Thoracic aorta (tissue), 2 donors: Measurements from ENCODE around the gene NMU. TPM values are rescaled to one million over a fixed set of nuclear protein-coding genes. Genes with fewer than 3 reads are reported as not detected.

Experiments
- ATAC-seq: fragments of 150-250 bp; one replicate; pipeline ENCODE4 v1.8.0; 2017; ENCODE audit warnings: low read depth; ENCODE audit not compliant: insufficient number of reproducible peaks, low FRiP score
- DNase-seq: peaks from one replicate; pipeline ENCODE4 v3.0.0-alpha.2; 2020; ENCODE audit warnings: low spot score
- H3K27ac ChIP-seq, 2 donors: fragments of 200-600 bp; sonication (generic); 1 replicate in 1 of 2; 2 replicates in 1 of 2; pipeline ENCODE4 v1.5.1; 2016; ENCODE audit warnings: mild to moderate bottlenecking in 2 of 2, moderate library complexity in 2 of 2
- H3K27me3 ChIP-seq: fragments of 200-600 bp; sonication (generic); replicated peaks from 2 replicates; pipeline ENCODE4 v1.6.0; 2016; ENCODE audit warnings: mild to moderate bottlenecking; ENCODE audit not compliant: insufficient read depth
- H3K36me3 ChIP-seq: fragments of 200-600 bp; sonication (generic); one replicate; pipeline ENCODE4 v1.5.1; 2016
- H3K4me1 ChIP-seq, 2 donors: fragments of 200-600 bp; sonication (generic); 1 replicate in 1 of 2; 2 replicates in 1 of 2; pipeline versions ENCODE4 v1.5.1 to v1.6.0; 2016; ENCODE audit warnings: low read depth in 2 of 2, mild to moderate bottlenecking in 1 of 2; ENCODE audit not compliant: control insufficient read depth in 1 of 2
- H3K4me3 ChIP-seq: fragments of 200-600 bp; sonication (generic); 2 replicates; pipeline ENCODE4 v1.5.1; 2016; ENCODE audit warnings: mild to moderate bottlenecking
- H3K9me3 ChIP-seq: fragments of 200-600 bp; sonication (generic); 2 replicates; pipeline ENCODE4 v1.5.1; 2016
- total RNA-seq, 2 donors: library from RNA; depleted of rRNA; stranded (reverse); fragments of >200 nt; gene quantifications; one replicate each; pipeline versions ENCODE4 v1.1.0 to v1.2.3, GENCODE V29; 2016
- TF ChIP-seq, protein P1 (sequence below): fragments of 200-600 bp; sonication (generic); IDR thresholded peaks from one replicate; pipeline ENCODE4 v1.5.1; 2019; ENCODE audit warnings: antibody characterized with exemption

NMU gene
- total RNA-seq, 2 donors from 2014 or later, result not detected

DNA sequence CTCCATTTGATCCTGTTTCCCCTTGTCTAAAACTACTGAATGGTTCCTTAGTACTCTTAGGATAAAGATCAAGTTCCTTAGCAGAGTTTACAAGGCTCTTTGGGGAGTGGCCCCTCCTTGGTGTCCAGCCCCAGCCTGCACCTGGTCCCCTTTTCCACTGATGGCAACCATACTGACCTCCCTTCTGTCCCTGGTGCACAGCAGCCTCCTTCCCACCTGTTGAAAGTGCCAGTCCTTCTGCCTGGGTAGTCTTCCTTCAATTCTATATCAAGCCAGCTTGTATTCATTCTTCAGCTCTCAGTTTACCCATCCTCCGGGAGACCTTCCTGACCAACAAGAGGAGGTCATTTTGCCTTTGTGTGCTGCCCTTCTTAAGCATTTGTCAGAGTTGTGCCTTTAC is 30.4 kb upstream of the NMU start:
- TF ChIP-seq, protein P1, sequence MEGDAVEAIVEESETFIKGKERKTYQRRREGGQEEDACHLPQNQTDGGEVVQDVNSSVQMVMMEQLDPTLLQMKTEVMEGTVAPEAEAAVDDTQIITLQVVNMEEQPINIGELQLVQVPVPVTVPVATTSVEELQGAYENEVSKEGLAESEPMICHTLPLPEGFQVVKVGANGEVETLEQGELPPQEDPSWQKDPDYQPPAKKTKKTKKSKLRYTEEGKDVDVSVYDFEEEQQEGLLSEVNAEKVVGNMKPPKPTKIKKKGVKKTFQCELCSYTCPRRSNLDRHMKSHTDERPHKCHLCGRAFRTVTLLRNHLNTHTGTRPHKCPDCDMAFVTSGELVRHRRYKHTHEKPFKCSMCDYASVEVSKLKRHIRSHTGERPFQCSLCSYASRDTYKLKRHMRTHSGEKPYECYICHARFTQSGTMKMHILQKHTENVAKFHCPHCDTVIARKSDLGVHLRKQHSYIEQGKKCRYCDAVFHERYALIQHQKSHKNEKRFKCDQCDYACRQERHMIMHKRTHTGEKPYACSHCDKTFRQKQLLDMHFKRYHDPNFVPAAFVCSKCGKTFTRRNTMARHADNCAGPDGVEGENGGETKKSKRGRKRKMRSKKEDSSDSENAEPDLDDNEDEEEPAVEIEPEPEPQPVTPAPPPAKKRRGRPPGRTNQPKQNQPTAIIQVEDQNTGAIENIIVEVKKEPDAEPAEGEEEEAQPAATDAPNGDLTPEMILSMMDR, result no peak
- DNase-seq, result no peak
- H3K4me3 ChIP-seq, result no peak overlapping the region

DNA sequence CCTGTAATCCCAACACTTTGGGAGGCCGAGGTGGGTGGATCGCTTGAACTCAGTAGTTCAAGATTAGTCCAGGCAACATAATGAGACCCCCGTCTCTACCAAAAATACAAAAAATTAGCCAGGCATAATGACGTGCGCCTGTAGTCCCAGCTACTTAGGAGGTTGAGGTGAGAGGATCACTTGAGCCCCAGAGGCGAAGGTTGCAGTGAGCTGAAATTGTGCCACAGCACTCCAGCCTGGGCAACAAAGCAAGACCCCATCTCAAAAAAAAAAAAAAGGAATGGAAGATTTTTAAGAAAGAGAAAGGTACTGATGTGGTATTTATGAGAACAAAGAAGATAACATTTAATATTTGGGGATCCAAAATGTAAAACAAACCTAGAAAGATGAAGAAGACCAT is 27.0 kb upstream of the NMU start:
- no peak for ATAC-seq

More for the DNA sequence above, 30.4 kb upstream of the NMU start:
- Histone ChIP-seq H3K27ac (no peak overlapping the region), H3K9me3 (no peaks in the 10 kb centered on the region), H3K36me3 (no peaks in the 10 kb centered on the region), H3K27me3 (no peaks in the 10 kb centered on the region), H3K4me1 (no peaks in the 10 kb centered on the region)
- no peak for ATAC-seq

GRCh38 chr4:55661398-55662056 is 25.4 kb upstream of the NMU start:
- no peak for DNase-seq
- no peak for ATAC-seq
- TF ChIP-seq, protein P1, result no peak
- Histone ChIP-seq H3K27me3 (no peaks in the 10 kb centered on the region), H3K4me3 (no peak overlapping the region), H3K9me3 (no peaks in the 10 kb centered on the region), H3K4me1 (no peaks in the 10 kb centered on the region), H3K36me3 (no peaks in the 10 kb centered on the region), H3K27ac (no peak overlapping the region)

More for the DNA sequence above, 27.0 kb upstream of the NMU start:
- Histone ChIP-seq H3K9me3 (no peaks in the 10 kb centered on the region), H3K4me1 (no peaks in the 10 kb centered on the region), H3K27ac (no peak overlapping the region), H3K36me3 (no peaks in the 10 kb centered on the region), H3K4me3 (no peak overlapping the region), H3K27me3 (no peaks in the 10 kb centered on the region)
- TF ChIP-seq, protein P1, result no peak
- no peak for DNase-seq

DNA sequence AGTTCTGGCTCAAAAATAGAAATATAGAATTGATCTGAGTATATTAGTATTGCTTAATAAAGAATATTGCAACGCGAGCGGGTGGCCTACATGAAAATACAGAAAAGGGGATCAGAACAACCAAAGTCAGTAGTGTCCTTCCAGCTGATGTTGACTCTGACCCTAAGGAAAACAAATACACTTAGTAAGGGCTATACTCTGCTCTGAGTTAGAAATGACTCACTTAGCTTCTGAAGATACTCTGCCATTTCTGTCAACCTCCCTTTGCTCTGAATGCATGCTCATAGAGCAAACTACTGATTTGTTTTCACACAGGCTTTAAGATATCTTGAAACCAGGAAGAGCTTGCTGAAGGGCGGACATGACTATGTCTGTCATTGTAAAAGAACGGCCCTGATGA is 22.6 kb upstream of the NMU start:
- H3K27me3 ChIP-seq, result no peaks in the 10 kb centered on the region
- H3K36me3 ChIP-seq, result no peaks in the 10 kb centered on the region
- no peak overlapping the region for H3K27ac ChIP-seq
- H3K4me3 ChIP-seq, result no peak overlapping the region
- no peaks in the 10 kb centered on the region for H3K4me1 ChIP-seq
- no peaks in the 10 kb centered on the region for H3K9me3 ChIP-seq
- no peak for ATAC-seq
- no peak for DNase-seq
- TF ChIP-seq, protein P1, result no peak

DNA sequence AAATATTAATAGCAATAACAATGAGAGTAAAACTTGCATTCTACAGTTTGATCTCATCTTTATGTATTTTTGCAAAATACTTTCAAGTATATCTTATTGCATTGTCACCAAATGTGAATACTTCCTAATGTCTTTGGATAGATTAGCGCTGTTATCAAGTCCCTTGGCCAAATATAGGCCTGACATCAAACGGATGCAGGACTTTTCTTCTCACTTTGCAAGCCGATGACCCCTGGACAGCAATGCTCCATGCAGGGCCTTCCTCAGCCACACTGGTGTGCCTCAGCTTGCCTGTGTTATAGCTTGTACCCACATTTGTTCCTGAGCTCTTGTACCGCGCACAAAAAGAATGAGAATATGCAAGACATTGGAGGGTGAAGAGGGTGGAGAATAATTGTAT is 18.0 kb upstream of the NMU start:
- no peaks in the 10 kb centered on the region for H3K4me1 ChIP-seq
- H3K4me3 ChIP-seq, result no peak overlapping the region
- no peak for ATAC-seq
- TF ChIP-seq, protein P1, result no peak
- no peak overlapping the region for H3K27ac ChIP-seq
- no peaks in the 10 kb centered on the region for H3K9me3 ChIP-seq
- no peaks in the 10 kb centered on the region for H3K27me3 ChIP-seq
- H3K36me3 ChIP-seq, result no peaks in the 10 kb centered on the region
- no peak for DNase-seq
